Dedifferentiated amniotic fluid mesenchymal stem cell (primary cell): ENCODE results near the gene TACC2.

Source experiments
- DNase-seq: peaks from one replicate; pipeline ENCODE4 v3.0.0-alpha.2; 2016; ENCODE audit errors: extremely low spot score

The TACC2 gene

GRCh38 chr10:122030200-122030552 lies 41.2 kb downstream of the TACC2 start:
- no peak for DNase-seq

GRCh38 chr10:122033224-122033926 lies 44.4 kb downstream of the TACC2 start:
- DNase-seq, result no peak

GRCh38 chr10:122034149-122034756 lies 45.3 kb downstream of the TACC2 start:
- no peak for DNase-seq

GRCh38 chr10:122040786-122041185 lies 51.8 kb downstream of the TACC2 start:
- no peak for DNase-seq

- DNase-seq, result no peak
Measured at GRCh38 chr10:122042836-122043235, 53.9 kb downstream of the TACC2 start.

- DNase-seq, result no peak
Measured at GRCh38 chr10:122044045-122044661, 55.2 kb downstream of the TACC2 start.

- no peak for DNase-seq
Measured at GRCh38 chr10:122044713-122045112, 55.8 kb downstream of the TACC2 start.

GRCh38 chr10:122045212-122045611 lies 56.2 kb downstream of the TACC2 start:
- DNase-seq, result no peak

- DNase-seq, result no peak
Measured at GRCh38 chr10:122047560-122047959, 58.6 kb downstream of the TACC2 start.

GRCh38 chr10:122049076-122049475 lies 60.1 kb downstream of the TACC2 start:
- no peak for DNase-seq

- DNase-seq, result no peak
Measured at GRCh38 chr10:122050311-122050710, 61.3 kb downstream of the TACC2 start.

- no peak for DNase-seq
Measured at GRCh38 chr10:122050811-122051210, 61.8 kb downstream of the TACC2 start.

GRCh38 chr10:122051609-122052385 lies 62.8 kb downstream of the TACC2 start:
- DNase-seq, result peak; percentile 89

GRCh38 chr10:122052701-122053100 lies 63.7 kb downstream of the TACC2 start:
- DNase-seq, result no peak

GRCh38 chr10:122053314-122053713 lies 64.4 kb downstream of the TACC2 start:
- DNase-seq, result no peak

- no peak for DNase-seq
Measured at GRCh38 chr10:122054048-122055025, 65.4 kb downstream of the TACC2 start.

- no peak for DNase-seq
Measured at GRCh38 chr10:122055252-122055651, 66.3 kb downstream of the TACC2 start.

GRCh38 chr10:122056431-122057094 lies 67.6 kb downstream of the TACC2 start:
- no peak for DNase-seq

GRCh38 chr10:122057841-122058413 lies 69.0 kb downstream of the TACC2 start:
- no peak for DNase-seq

- DNase-seq, result no peak
Measured at GRCh38 chr10:122060250-122060649, 71.3 kb downstream of the TACC2 start.
